PFSK-1 (cell line): ENCODE measurements around the gene SUPT5H.

ENCODE experiments used
- POLR2AphosphoS5 ChIP-seq: IDR thresholded peaks from 2 replicates; pipeline ENCODE4 v1.6.1; 2012; ENCODE audit warnings: low read depth, mild to moderate bottlenecking, control low read depth, low read length, moderate library complexity
- REST ChIP-seq, 2 experiments: IDR thresholded peaks; 2 replicates each; pipeline versions ENCODE4 v1.6.1 to v1.8.0; 2011 to 2012; ENCODE audit warnings: low read depth in 2 of 2, low read length in 2 of 2, control low read depth in 1 of 2, inconsistent platforms in 1 of 2, mild to moderate bottlenecking in 1 of 2, moderate library complexity in 1 of 2; ENCODE audit not compliant: insufficient read depth in 1 of 2
- SIN3A ChIP-seq: IDR thresholded peaks from 2 replicates; pipeline ENCODE4 v1.6.1; 2012; ENCODE audit warnings: mild to moderate bottlenecking, low read length, moderate library complexity, borderline replicate concordance; ENCODE audit not compliant: insufficient read depth
- TAF1 ChIP-seq: IDR thresholded peaks from 2 replicates; pipeline ENCODE4 v1.6.1; 2012; ENCODE audit warnings: low read length, control low read depth, borderline replicate concordance; ENCODE audit not compliant: insufficient read depth

GRCh38 chr19:39475748-39476147, 30.4 kb downstream of the SUPT5H start:
- no peak for TF ChIP-seq REST (IDR thresholded peaks at IDR 0.05; ENCODE audit: insufficient read depth in 1 of 2, low read depth in 2 of 2, low read length in 2 of 2)
- no peak for TF ChIP-seq POLR2AphosphoS5
- TF ChIP-seq TAF1 = no peak
- no peak for TF ChIP-seq SIN3A
